ENCODE measurements around the gene SYTL5. TPM values are rescaled to one million over a fixed set of nuclear protein-coding genes. Genes with fewer than 3 reads are reported as not detected.

The SYTL5 gene
- total and polyA plus RNA-seq, 2 experiments from 2014 or later = not detected

- Histone ChIP-seq H3K9me2 (ENCODE audit: insufficient read depth) (no peaks in the 10 kb centered on the region), H3K79me2 (ENCODE audit: insufficient read depth) (no peaks in the 10 kb centered on the region), H3K36me3 (ENCODE audit: low read depth) (no peaks in the 10 kb centered on the region), H3K9me3 (ENCODE audit: low read depth) (no peaks in the 10 kb centered on the region), H3K4me2 (ENCODE audit: unreplicated experiment) (no peak overlapping the region), H3K4me3 (no peak overlapping the region), H3K4me1 (ENCODE audit: insufficient read depth) (no peaks in the 10 kb centered on the region), H4K20me1 (ENCODE audit: insufficient read depth) (no peaks in the 10 kb centered on the region), H3K9ac (no peak overlapping the region), H3F3A (ENCODE audit: insufficient read depth) (no peaks in the 10 kb centered on the region), H2AFZ (no peak overlapping the region), H3K27ac (no peak overlapping the region), H3K27me3 (replicated peaks; ENCODE audit: insufficient read depth) (no peaks in the 10 kb centered on the region)
- no peak for TF ChIP-seq EZH2phosphoT487 (IDR thresholded peaks at IDR 0.05; ENCODE audit: insufficient read depth, low read depth)
- TF ChIP-seq EZH2 (IDR thresholded peaks at IDR 0.05; ENCODE audit: insufficient read depth, poor library complexity, severe bottlenecking) = no peak
- DNase-seq = no peak
- in situ Hi-C loops (cut with MboI) = no loop called here
- 84 to 89% methylated on average over 5 of the region's 5 CpGs for WGBS, 2 experiments (ENCODE audit: low coverage in 1 of 2, low lambda C conversion rate in 2 of 2, missing lambda C conversion rate in 2 of 2)
These were observed 97.8 kb downstream of the SYTL5 start for GRCh38 chrX:38103857-38104812.

DNA sequence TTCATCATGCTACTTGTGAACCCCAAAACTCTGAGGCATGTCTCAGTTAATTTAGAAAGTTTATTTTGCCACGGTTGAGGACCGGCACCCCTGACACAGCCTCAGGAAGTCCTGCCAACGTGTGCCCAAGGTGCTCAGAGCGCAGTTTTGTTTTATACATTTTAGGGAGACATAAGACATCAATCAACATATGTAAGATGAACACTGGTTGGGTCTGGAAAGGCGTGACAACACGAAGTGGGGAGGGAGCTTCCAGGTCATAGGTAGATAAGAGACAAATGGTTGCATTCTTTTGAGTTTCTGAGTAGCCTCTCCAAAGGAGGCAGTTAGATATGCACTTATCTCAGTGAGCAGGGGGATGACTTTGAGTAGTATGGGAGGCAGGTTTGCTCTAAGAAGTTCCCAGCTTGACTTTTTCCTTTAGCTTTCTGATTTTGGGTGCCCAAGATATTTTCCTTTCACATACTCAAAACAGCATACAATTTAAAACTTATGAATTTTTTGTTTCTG lies 98.9 kb downstream of the SYTL5 start:
- Histone ChIP-seq H3K4me1 (ENCODE audit: insufficient read depth) (no peaks in the 10 kb centered on the region), H3K9me3 (ENCODE audit: low read depth) (no peaks in the 10 kb centered on the region), H3K36me3 (ENCODE audit: low read depth) (no peaks in the 10 kb centered on the region), H3F3A (ENCODE audit: insufficient read depth) (no peaks in the 10 kb centered on the region), H3K79me2 (ENCODE audit: insufficient read depth) (no peaks in the 10 kb centered on the region), H3K4me3 (no peak overlapping the region), H3K9ac (no peak overlapping the region), H3K27me3 (replicated peaks; ENCODE audit: insufficient read depth) (no peaks in the 10 kb centered on the region), H3K4me2 (ENCODE audit: unreplicated experiment) (no peak overlapping the region), H3K27ac (no peak overlapping the region), H4K20me1 (ENCODE audit: insufficient read depth) (no peaks in the 10 kb centered on the region), H2AFZ (no peak overlapping the region), H3K9me2 (ENCODE audit: insufficient read depth) (no peaks in the 10 kb centered on the region)
- DNase-seq = no peak
- in situ Hi-C loops (cut with MboI) = no loop called here
- WGBS, 2 experiments (ENCODE audit: low coverage in 1 of 2, low lambda C conversion rate in 2 of 2, missing lambda C conversion rate in 2 of 2) = 85 to 88% methylated on average over 6 of the region's 6 CpGs
- no peak for TF ChIP-seq EZH2 (IDR thresholded peaks at IDR 0.05; ENCODE audit: insufficient read depth, poor library complexity, severe bottlenecking)
- no peak for TF ChIP-seq EZH2phosphoT487 (IDR thresholded peaks at IDR 0.05; ENCODE audit: insufficient read depth, low read depth)

DNA sequence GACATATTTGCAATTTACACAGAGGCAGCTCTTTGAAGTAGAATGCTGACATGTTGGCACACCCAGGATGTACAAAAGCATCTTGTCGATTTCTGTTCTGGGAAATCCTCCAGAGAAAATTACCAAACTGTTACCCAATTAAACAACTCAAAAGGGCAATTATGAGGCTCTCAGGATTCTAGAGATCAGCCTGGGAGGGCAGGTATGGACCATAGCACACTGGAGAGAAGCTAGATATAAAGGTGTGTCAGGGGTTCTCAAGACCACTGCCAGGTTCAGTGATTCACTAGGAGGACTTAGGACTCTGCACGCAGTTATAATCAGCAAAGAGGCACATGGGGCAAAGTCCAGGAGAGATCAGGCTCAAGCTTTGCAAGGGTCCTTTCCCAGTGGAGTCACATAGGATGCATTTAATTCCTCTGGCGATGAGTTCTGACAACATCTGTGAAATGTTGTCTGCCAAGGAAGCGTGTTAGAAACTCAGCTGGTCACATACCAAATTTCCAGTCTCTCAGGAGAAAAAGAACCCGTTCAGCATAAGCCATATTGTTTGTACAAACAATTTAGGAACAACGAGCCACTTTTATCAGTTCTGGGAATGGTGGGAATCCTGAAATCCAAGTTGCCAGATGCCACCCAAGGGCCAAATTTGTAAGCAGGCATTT lies 100.8 kb downstream of the SYTL5 start:
- TF ChIP-seq EZH2 (IDR thresholded peaks at IDR 0.05; ENCODE audit: insufficient read depth, poor library complexity, severe bottlenecking) (no peak), EZH2phosphoT487 (IDR thresholded peaks at IDR 0.05; ENCODE audit: insufficient read depth, low read depth) (no peak)
- Histone ChIP-seq H3K9me3 (ENCODE audit: low read depth) (no peaks in the 10 kb centered on the region), H3K4me3 (no peak overlapping the region), H3K4me1 (ENCODE audit: insufficient read depth) (no peaks in the 10 kb centered on the region), H3K9ac (no peak overlapping the region), H4K20me1 (ENCODE audit: insufficient read depth) (no peaks in the 10 kb centered on the region), H3K9me2 (ENCODE audit: insufficient read depth) (no peaks in the 10 kb centered on the region), H3F3A (ENCODE audit: insufficient read depth) (no peaks in the 10 kb centered on the region), H3K4me2 (ENCODE audit: unreplicated experiment) (no peak overlapping the region), H3K27me3 (replicated peaks; ENCODE audit: insufficient read depth) (no peaks in the 10 kb centered on the region), H2AFZ (no peak overlapping the region), H3K27ac (no peak overlapping the region), H3K36me3 (ENCODE audit: low read depth) (no peaks in the 10 kb centered on the region), H3K79me2 (ENCODE audit: insufficient read depth) (no peaks in the 10 kb centered on the region)
- WGBS, 2 experiments (ENCODE audit: low coverage in 1 of 2, low lambda C conversion rate in 2 of 2, missing lambda C conversion rate in 2 of 2) = 8 to 10% methylated on average over 5 to 6 of the region's 6 CpGs
- in situ Hi-C loops (cut with MboI) = no loop called here
- no peak for DNase-seq

GRCh38 chrX:38108364-38108763 lies 102.0 kb downstream of the SYTL5 start:
- H3K79me2 ChIP-seq (ENCODE audit: insufficient read depth) = no peaks in the 10 kb centered on the region
- no peak overlapping the region for H3K27ac ChIP-seq
- no peaks in the 10 kb centered on the region for H4K20me1 ChIP-seq (ENCODE audit: insufficient read depth)
- H3F3A ChIP-seq (ENCODE audit: insufficient read depth) = no peaks in the 10 kb centered on the region
- TF ChIP-seq EZH2 (IDR thresholded peaks at IDR 0.05; ENCODE audit: insufficient read depth, poor library complexity, severe bottlenecking) (no peak), EZH2phosphoT487 (IDR thresholded peaks at IDR 0.05; ENCODE audit: insufficient read depth, low read depth) (no peak)
- no peaks in the 10 kb centered on the region for H3K4me1 ChIP-seq (ENCODE audit: insufficient read depth)
- no peaks in the 10 kb centered on the region for H3K36me3 ChIP-seq (ENCODE audit: low read depth)
- H3K9me3 ChIP-seq (ENCODE audit: low read depth) = no peaks in the 10 kb centered on the region
- no peak overlapping the region for H3K4me3 ChIP-seq
- in situ Hi-C loops (cut with MboI) = no loop called here
- H3K9ac ChIP-seq = no peak overlapping the region
- no peak for DNase-seq
- no peak overlapping the region for H3K4me2 ChIP-seq (ENCODE audit: unreplicated experiment)
- no peak overlapping the region for H2AFZ ChIP-seq
- 92 to 95% methylated on average over 6 of the region's 6 CpGs for WGBS, 2 experiments (ENCODE audit: low coverage in 1 of 2, low lambda C conversion rate in 2 of 2, missing lambda C conversion rate in 2 of 2)
- H3K9me2 ChIP-seq (ENCODE audit: insufficient read depth) = no peaks in the 10 kb centered on the region
- H3K27me3 ChIP-seq (replicated peaks; ENCODE audit: insufficient read depth) = no peaks in the 10 kb centered on the region

All from GM23248 (cell line).